Gastrocnemius medialis (tissue), 4 donors: ENCODE measurements around the gene UCKL1.

ENCODE experiments used
- POLR2A ChIP-seq, 2 donors: fragments of 450-650 bp; IDR thresholded peaks; one replicate each; pipeline ENCODE4 v1.6.1; 2017; ENCODE audit warnings: antibody characterized with exemption in 2 of 2, mild to moderate bottlenecking in 2 of 2, moderate library complexity in 2 of 2
- TF ChIP-seq, protein P1 (sequence below), 5 experiments: fragments of 450-650 bp in 3 of 5; fragments of 200-600 bp in 2 of 5; sonication (generic) in 2 of 5; IDR thresholded peaks in 4 of 5; conservative IDR thresholded peaks in 1 of 5; 1 replicate in 4 of 5; 2 replicates in 1 of 5; pipeline ENCODE4 v1.5.1; 2016 to 2019; ENCODE audit warnings: antibody characterized with exemption in 5 of 5, mild to moderate bottlenecking in 3 of 5, moderate library complexity in 3 of 5

DNA sequence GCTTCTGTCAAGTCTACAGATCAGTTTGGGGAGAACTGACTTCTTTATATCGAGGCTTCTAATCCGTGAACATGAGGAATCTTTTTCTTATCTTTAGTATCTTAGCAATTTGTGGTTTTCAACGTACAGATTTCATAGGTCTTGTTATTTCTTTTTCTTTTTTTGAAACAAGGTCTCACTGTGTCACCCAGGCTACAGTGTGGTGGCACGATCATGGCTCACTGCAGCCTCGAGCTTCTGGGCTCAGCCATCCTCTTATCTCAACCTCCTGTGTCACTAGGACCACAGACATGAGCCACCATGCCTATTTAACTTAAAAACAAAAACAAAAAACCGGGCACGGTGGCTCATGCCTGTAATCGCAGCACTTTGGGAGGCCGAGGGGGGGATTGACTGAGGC, 32.0 kb downstream of the UCKL1 start:
- TF ChIP-seq, protein P1, sequence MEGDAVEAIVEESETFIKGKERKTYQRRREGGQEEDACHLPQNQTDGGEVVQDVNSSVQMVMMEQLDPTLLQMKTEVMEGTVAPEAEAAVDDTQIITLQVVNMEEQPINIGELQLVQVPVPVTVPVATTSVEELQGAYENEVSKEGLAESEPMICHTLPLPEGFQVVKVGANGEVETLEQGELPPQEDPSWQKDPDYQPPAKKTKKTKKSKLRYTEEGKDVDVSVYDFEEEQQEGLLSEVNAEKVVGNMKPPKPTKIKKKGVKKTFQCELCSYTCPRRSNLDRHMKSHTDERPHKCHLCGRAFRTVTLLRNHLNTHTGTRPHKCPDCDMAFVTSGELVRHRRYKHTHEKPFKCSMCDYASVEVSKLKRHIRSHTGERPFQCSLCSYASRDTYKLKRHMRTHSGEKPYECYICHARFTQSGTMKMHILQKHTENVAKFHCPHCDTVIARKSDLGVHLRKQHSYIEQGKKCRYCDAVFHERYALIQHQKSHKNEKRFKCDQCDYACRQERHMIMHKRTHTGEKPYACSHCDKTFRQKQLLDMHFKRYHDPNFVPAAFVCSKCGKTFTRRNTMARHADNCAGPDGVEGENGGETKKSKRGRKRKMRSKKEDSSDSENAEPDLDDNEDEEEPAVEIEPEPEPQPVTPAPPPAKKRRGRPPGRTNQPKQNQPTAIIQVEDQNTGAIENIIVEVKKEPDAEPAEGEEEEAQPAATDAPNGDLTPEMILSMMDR (IDR thresholded peaks at IDR 0.05 in 4 of 5, conservative IDR thresholded peaks at IDR 0.05 in 1 of 5): no peak
- no peak for TF ChIP-seq POLR2A (IDR thresholded peaks at IDR 0.05)
